Fibroblast of pulmonary artery (primary cell): ENCODE measurements around the gene AOPEP.

Experiments
- DNase-seq: peaks from one replicate; pipeline ENCODE4 v3.0.0-alpha.2; 2010; ENCODE audit warnings: low read depth
- H3K4me3 ChIP-seq: replicated peaks from 2 replicates; pipeline ENCODE4 v1.5.1; 2011; ENCODE audit warnings: low read depth, mild to moderate bottlenecking, control low read depth, low read length, moderate library complexity
- CTCF ChIP-seq: IDR thresholded peaks from 2 replicates; pipeline ENCODE4 v1.5.1; 2011; ENCODE audit warnings: mild to moderate bottlenecking, control low read depth, low read length, inconsistent platforms; ENCODE audit errors: missing control alignments

AOPEP gene

GRCh38 chr9:95057101-95057500, 330.6 kb downstream of the AOPEP start:
- TF ChIP-seq CTCF = no peak
- no peak for DNase-seq
- H3K4me3 ChIP-seq = no peak overlapping the region

- no peak for TF ChIP-seq CTCF
- DNase-seq = no peak
- no peak overlapping the region for H3K4me3 ChIP-seq
Observed at GRCh38 chr9:95058121-95058785, 331.8 kb downstream of the AOPEP start.

GRCh38 chr9:95058795-95059386, 332.4 kb downstream of the AOPEP start:
- DNase-seq = no peak
- no peak for TF ChIP-seq CTCF
- H3K4me3 ChIP-seq = no peak overlapping the region

- no peak overlapping the region for H3K4me3 ChIP-seq
- no peak for DNase-seq
- no peak for TF ChIP-seq CTCF
Observed at GRCh38 chr9:95060234-95060633, 333.7 kb downstream of the AOPEP start.

GRCh38 chr9:95060916-95061315, 334.4 kb downstream of the AOPEP start:
- no peak for TF ChIP-seq CTCF
- DNase-seq = no peak
- H3K4me3 ChIP-seq = no peak overlapping the region

GRCh38 chr9:95061916-95062595, 335.6 kb downstream of the AOPEP start:
- no peak for TF ChIP-seq CTCF
- no peak overlapping the region for H3K4me3 ChIP-seq
- no peak for DNase-seq
